Tibial nerve (tissue), 4 donors: ENCODE results near the gene KDM5C.

Experiments
- CTCF ChIP-seq, 5 experiments: fragments of 200-600 bp in 3 of 5; fragments of 450-650 bp in 2 of 5; sonication (generic) in 3 of 5; IDR thresholded peaks; one replicate each; pipeline ENCODE4 v1.5.1; 2016 to 2019; ENCODE audit warnings: antibody characterized with exemption in 5 of 5, mild to moderate bottlenecking in 3 of 5, moderate library complexity in 2 of 5
- EP300 ChIP-seq, 2 donors: sonication (generic); formaldehyde crosslinking; IDR thresholded peaks; one replicate each; pipeline ENCODE4 v1.6.1; 2017; ENCODE audit warnings: antibody characterized with exemption in 2 of 2, mild to moderate bottlenecking in 1 of 2
- POLR2A ChIP-seq, 2 donors: fragments of 450-650 bp; IDR thresholded peaks; one replicate each; pipeline ENCODE4 v1.6.1; 2017; ENCODE audit warnings: antibody characterized with exemption in 2 of 2, mild to moderate bottlenecking in 2 of 2, moderate library complexity in 2 of 2

GRCh38 chrX:53163436-53163835 lies 61.6 kb downstream of the KDM5C start:
- no peak for TF ChIP-seq CTCF (IDR thresholded peaks at IDR 0.05)
- no peak for TF ChIP-seq POLR2A (IDR thresholded peaks at IDR 0.05)
- TF ChIP-seq EP300 (IDR thresholded peaks at IDR 0.05), result no peak
